Renal cortex interstitium (tissue), 11 donors: ENCODE results near the gene PGF. TPM values are rescaled to one million over a fixed set of nuclear protein-coding genes. Genes with fewer than 3 reads are reported as not detected.

ENCODE experiments used
- DNase-seq, 11 donors: peaks; one replicate each; pipeline ENCODE4 v3.0.0-alpha.2; 2013; ENCODE audit warnings: low read depth in 9 of 11, low spot score in 4 of 11; ENCODE audit errors: extremely low read depth in 1 of 11
- polyA plus RNA-seq, 3 donors: library from polyadenylated mRNA; unstranded; fragments of 120-200 nt; gene quantifications; one replicate each; pipeline ENCODE4 v1.2.1, GENCODE V29; 2013; ENCODE audit not compliant: insufficient read length in 3 of 3

The PGF gene
- polyA plus RNA-seq, 3 donors, result 6.7 to 12.0 (median 8.2) TPM

- DNase-seq, result no peak
These were observed 63.5 kb downstream of the PGF start for GRCh38 chr14:74891870-74892269.

Other genes with a start within 250 kb of the PGF start
- 10 to 100 TPM; 33.3 to 35.1 (median 33.4) TPM for gene AREL1, start 242.5 kb downstream of the PGF start, polyA plus RNA-seq
- gene FCF1, start 242.5 kb downstream of the PGF start, polyA plus RNA-seq, result 10 to 100 TPM; 55.7 to 67.7 (median 56.2) TPM
- 100 to 1,000 TPM in 1 of 3 donors, 10 to 100 TPM in 2; 94.2 to 115 (median 98.0) TPM for gene YLPM1, start 192.3 kb downstream of the PGF start, polyA plus RNA-seq
- 1 to 10 TPM in 2 of 3 donors, under 1 TPM in 1; 0.98 to 2.9 (median 1.2) TPM for gene PROX2, start 79.5 kb downstream of the PGF start, polyA plus RNA-seq
- 100 to 1,000 TPM; 116 to 132 (median 122) TPM for gene DLST, start 73.7 kb downstream of the PGF start, polyA plus RNA-seq
- 1 to 10 TPM in 2 of 3 donors, under 1 TPM in 1; 0.79 to 1.9 (median 1.6) TPM for gene RPS6KL1, start 32.3 kb downstream of the PGF start, polyA plus RNA-seq
- 10 to 100 TPM; 58.5 to 63.5 (median 60.1) TPM for gene EIF2B2, start 47.3 kb upstream of the PGF start, polyA plus RNA-seq
- gene MLH3, start 95.9 kb upstream of the PGF start, polyA plus RNA-seq, result 10 to 100 TPM; 29.7 to 43.7 (median 34.6) TPM
- 10 to 100 TPM; 29.2 to 54.5 (median 32.8) TPM for gene ACYP1, start 108.4 kb upstream of the PGF start, polyA plus RNA-seq
- 1 to 10 TPM; 6.3 to 9.3 (median 7.0) TPM for gene ZC2HC1C, start 114.0 kb upstream of the PGF start, polyA plus RNA-seq
- 100 to 1,000 TPM; 129 to 142 (median 130) TPM for gene NEK9, start 171.5 kb upstream of the PGF start, polyA plus RNA-seq
- gene TMED10, start 221.0 kb upstream of the PGF start, polyA plus RNA-seq, result 100 to 1,000 TPM; 256 to 273 (median 264) TPM